Sigmoid colon (tissue), 4 donors: ENCODE data around the gene CORO1C.

ENCODE experiments used
- EP300 ChIP-seq, 4 donors: sonication (generic); formaldehyde crosslinking; IDR thresholded peaks; one replicate each; pipeline ENCODE4 v1.6.1; 2017; ENCODE audit warnings: antibody characterized with exemption in 4 of 4
- POLR2A ChIP-seq, 2 donors: fragments of 450-650 bp; IDR thresholded peaks; one replicate each; pipeline ENCODE4 v1.6.1; 2016; ENCODE audit warnings: antibody characterized with exemption in 2 of 2, mild to moderate bottlenecking in 2 of 2, moderate library complexity in 2 of 2
- POLR2AphosphoS5 ChIP-seq, 4 donors: sonication (generic); formaldehyde crosslinking; IDR thresholded peaks; one replicate each; pipeline ENCODE4 v1.6.1; 2017; ENCODE audit warnings: antibody characterized with exemption in 4 of 4
- TF ChIP-seq, protein P1 (sequence below), 4 experiments: fragments of 450-650 bp in 3 of 4; fragments of 200-600 bp in 1 of 4; IDR thresholded peaks; one replicate each; pipeline ENCODE4 v1.5.1; 2016 to 2019; ENCODE audit warnings: antibody characterized with exemption in 4 of 4, mild to moderate bottlenecking in 3 of 4, moderate library complexity in 2 of 4

GRCh38 chr12:108646600-108647579, 84.4 kb downstream of the CORO1C start:
- TF ChIP-seq, protein P1, sequence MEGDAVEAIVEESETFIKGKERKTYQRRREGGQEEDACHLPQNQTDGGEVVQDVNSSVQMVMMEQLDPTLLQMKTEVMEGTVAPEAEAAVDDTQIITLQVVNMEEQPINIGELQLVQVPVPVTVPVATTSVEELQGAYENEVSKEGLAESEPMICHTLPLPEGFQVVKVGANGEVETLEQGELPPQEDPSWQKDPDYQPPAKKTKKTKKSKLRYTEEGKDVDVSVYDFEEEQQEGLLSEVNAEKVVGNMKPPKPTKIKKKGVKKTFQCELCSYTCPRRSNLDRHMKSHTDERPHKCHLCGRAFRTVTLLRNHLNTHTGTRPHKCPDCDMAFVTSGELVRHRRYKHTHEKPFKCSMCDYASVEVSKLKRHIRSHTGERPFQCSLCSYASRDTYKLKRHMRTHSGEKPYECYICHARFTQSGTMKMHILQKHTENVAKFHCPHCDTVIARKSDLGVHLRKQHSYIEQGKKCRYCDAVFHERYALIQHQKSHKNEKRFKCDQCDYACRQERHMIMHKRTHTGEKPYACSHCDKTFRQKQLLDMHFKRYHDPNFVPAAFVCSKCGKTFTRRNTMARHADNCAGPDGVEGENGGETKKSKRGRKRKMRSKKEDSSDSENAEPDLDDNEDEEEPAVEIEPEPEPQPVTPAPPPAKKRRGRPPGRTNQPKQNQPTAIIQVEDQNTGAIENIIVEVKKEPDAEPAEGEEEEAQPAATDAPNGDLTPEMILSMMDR (IDR thresholded peaks at IDR 0.05), result no peak
- TF ChIP-seq POLR2A (IDR thresholded peaks at IDR 0.05), result no peak
- no peak for TF ChIP-seq POLR2AphosphoS5 (IDR thresholded peaks at IDR 0.05)
- no peak for TF ChIP-seq EP300 (IDR thresholded peaks at IDR 0.05)
